Mesothelial cell of epicardium (in vitro differentiated cells): ENCODE measurements around the gene SEPTIN6. TPM values are rescaled to one million over a fixed set of nuclear protein-coding genes. Genes with fewer than 3 reads are reported as not detected.
A peak's percentile ranks its signal among the peaks of the same experiment; 100 is the strongest.
"Not testable (repeated sequence)": the region's sequence is repeated elsewhere in the genome, so short reads cannot be mapped to it uniquely, and the experiment has no call there.

Experiments
- DNase-seq, 2 experiments: peaks; one replicate each; pipeline ENCODE4 v3.0.0; 2021; ENCODE audit warnings: low spot score in 2 of 2; ENCODE audit not compliant: unreplicated experiment in 2 of 2
- H3K27ac Mint-ChIP-seq: 2 replicates; pipeline ENCODE4 v1.8.0; 2021; ENCODE audit warnings: mixed read lengths
- H3K27me3 Mint-ChIP-seq: 2 replicates; pipeline ENCODE4 v1.8.0; 2021; ENCODE audit warnings: low read depth, mixed read lengths
- H3K36me3 Mint-ChIP-seq: 2 replicates; pipeline ENCODE4 v1.8.0; 2021; ENCODE audit warnings: mixed read lengths
- H3K4me1 Mint-ChIP-seq: 2 replicates; pipeline ENCODE4 v1.8.0; 2021; ENCODE audit warnings: mixed read lengths
- H3K4me3 Mint-ChIP-seq: 2 replicates; pipeline ENCODE4 v1.8.0; 2021; ENCODE audit warnings: mild to moderate bottlenecking, moderate library complexity, mixed read lengths
- H3K9me3 Mint-ChIP-seq: 2 replicates; pipeline ENCODE4 v1.8.0; 2021; ENCODE audit warnings: mixed read lengths
- CTCF ChIP-seq: fragments of 200-600 bp; sonication (generic); IDR thresholded peaks from one replicate; pipeline ENCODE4 v1.5.0; 2021; ENCODE audit warnings: antibody characterized with exemption; ENCODE audit not compliant: unreplicated experiment
- total RNA-seq: library from RNA; stranded (reverse); gene quantifications from 3 replicates; pipeline ENCODE4 v1.2.1, GENCODE V29; 2021

The SEPTIN6 gene
- total RNA-seq, 1 donor from 2014 or later, result 62.7 TPM

DNA sequence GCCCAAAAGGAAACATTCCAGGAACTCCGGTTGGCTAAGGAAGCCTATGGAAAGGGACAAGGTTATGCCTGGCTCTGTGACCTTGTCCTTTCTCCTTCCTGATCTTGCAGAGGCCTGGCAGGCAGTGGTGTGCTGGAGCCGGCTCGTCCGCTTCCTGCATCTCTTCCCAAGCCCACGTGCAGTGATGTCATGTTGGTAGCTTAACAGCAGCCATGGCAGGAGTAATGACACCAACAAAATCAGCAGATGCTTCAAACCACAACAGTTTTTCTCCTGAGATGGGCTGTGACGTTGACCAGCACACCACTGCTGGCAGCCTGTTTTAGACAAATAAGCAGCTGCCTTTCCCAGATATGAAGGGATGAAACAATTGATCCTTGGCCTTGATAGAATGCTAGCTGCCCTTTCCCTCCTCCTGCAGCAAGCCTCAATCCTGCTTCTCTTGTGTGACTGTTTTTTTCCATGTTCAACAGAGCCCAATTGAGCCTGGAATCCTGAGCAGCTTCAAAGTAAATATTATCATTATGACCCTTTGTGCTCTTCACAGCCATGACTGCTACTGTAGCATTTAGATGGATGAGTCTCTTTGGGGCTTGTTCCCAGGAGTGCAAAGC is 23.4 kb downstream of the SEPTIN6 start:
- no peak for TF ChIP-seq CTCF
- DNase-seq, result no peak
- Mint-ChIP-seq H3K4me3 (no peak overlapping the region), H3K36me3 (peaks cover 2% of the 10 kb centered on the region), H3K4me1 (peaks cover 41% of the 10 kb centered on the region), H3K27me3 (no peaks in the 10 kb centered on the region), H3K9me3 (no peaks in the 10 kb centered on the region), H3K27ac (peak overlapping the region; percentile 61)

DNA sequence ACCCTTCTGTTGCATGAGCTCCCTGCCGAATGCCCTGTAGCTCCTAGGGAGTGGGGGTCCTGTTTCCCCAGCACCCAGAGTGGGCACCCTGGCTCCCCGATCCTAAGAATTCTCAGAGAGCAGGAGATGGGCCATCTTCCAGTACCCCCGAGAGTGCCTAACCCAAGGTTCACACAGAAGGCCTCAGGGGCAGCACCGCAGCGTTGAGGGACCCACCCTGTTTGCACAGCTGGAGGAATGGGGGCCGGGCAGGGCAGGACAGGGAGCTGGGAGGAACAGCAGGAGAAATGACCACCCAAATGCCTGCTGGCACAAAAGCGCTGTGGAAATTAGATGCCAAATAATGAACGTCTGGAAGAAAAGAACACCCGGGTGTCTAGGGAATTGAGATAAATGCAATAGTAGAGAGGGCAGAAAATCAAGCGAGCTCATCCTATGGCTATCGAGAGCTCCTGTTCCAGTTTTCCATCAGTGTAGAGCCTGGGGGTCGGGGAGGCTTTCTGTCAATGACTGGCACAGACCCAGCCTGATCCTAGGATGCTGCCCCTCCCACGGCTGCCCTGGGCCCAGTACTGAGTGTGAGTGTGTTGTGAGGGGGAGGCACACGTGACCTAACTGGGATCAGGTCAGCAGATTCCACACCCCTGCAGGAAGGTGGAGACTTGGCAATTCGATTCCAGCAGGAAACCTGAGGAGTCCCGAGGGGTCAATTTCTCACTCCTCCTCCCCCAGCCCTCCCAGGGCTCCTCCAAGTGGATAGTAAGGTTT is 25.7 kb downstream of the SEPTIN6 start:
- Mint-ChIP-seq H3K4me3 (no peak overlapping the region), H3K9me3 (peaks cover 6% of the 10 kb centered on the region), H3K27ac (peak overlapping the region; percentile 74), H3K36me3 (peaks cover 11% of the 10 kb centered on the region), H3K4me1 (peaks cover 35% of the 10 kb centered on the region), H3K27me3 (no peaks in the 10 kb centered on the region)
- no peak for DNase-seq
- TF ChIP-seq CTCF, result no peak

- not testable (repeated sequence) for DNase-seq, H3K27me3 Mint-ChIP-seq, H3K27ac Mint-ChIP-seq, H3K4me3 Mint-ChIP-seq
- Mint-ChIP-seq H3K4me1 (peaks cover 26% of the 10 kb centered on the region), H3K9me3 (peaks cover 11% of the 10 kb centered on the region), H3K36me3 (peaks cover 16% of the 10 kb centered on the region)
Measured at GRCh38 chrX:119664877-119665276, 28.1 kb downstream of the SEPTIN6 start.

DNA sequence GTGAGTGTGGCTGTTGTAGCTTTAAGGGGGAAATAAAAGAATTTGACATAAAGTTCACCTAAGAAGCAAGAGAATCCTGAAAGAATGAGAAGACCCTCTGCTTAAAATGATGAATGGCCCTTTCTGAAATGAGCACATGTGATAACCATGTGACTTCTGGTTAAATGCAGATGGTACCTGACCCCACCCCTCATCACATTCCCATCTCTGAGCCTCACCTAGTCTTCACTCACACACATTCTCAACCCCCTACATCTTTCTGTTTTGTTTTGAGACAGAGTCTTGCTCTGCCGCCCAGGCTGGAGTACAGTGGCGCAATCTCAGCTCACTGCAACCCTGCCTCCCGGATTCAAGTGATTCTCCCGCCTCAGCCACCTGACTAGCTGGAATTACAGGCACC is 31.5 kb downstream of the SEPTIN6 start:
- no peak for TF ChIP-seq CTCF
- Mint-ChIP-seq H3K36me3 (peaks cover 28% of the 10 kb centered on the region), H3K27me3 (no peaks in the 10 kb centered on the region), H3K9me3 (peaks cover 24% of the 10 kb centered on the region), H3K4me1 (peaks cover 9% of the 10 kb centered on the region), H3K27ac (no peak overlapping the region), H3K4me3 (no peak overlapping the region)
- no peak for DNase-seq

DNA sequence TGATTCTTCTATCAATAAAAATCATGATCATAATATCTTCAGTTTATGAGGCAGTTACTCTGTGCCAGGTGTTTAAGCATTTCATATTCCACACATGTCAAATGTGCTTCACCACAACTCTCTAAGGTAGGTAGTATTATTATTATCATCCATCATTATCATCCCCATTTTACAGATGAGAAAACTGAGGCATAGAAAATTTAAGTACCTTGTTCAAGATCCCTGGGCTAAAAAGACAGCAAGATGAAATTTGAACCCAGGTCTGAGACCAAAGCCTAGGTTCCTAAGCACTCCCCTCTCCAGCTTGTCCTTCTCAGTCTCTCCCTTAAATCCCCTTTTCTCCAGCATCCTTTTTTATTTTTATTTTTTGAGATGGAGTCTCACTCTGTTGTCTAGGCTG is 33.4 kb downstream of the SEPTIN6 start:
- H3K36me3 Mint-ChIP-seq, result peaks cover 26% of the 10 kb centered on the region
- H3K9me3 Mint-ChIP-seq, result peaks cover 27% of the 10 kb centered on the region
- no peak for DNase-seq
- H3K4me1 Mint-ChIP-seq, result peaks cover 15% of the 10 kb centered on the region
- no peak overlapping the region for H3K27ac Mint-ChIP-seq
- TF ChIP-seq CTCF, result no peak
- H3K4me3 Mint-ChIP-seq, result no peak overlapping the region
- no peaks in the 10 kb centered on the region for H3K27me3 Mint-ChIP-seq

DNA sequence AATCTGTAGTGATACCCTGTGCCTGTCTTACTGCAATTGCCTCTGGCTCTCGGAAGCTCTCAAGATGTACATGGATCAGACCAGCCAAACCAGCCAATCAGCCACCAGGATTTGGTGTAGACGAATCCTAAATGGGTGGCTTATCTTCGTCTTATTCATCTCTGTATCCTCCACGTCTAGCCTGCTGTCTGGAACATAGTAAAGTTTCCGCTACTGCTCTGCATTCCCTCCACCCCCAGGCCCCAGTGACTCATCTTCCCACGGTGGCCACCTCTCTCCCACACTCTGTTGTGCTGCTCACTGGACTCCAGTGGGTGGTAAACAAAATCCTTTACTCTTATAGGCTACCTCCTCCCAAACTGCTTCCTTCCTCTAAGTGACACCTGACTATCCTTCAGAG is 37.8 kb downstream of the SEPTIN6 start:
- H3K4me3 Mint-ChIP-seq, result no peak overlapping the region
- H3K4me1 Mint-ChIP-seq, result peaks cover 22% of the 10 kb centered on the region
- H3K27ac Mint-ChIP-seq, result peak overlapping the region; percentile 77

More for the DNA sequence above, 37.8 kb downstream of the SEPTIN6 start:
- no peak for TF ChIP-seq CTCF
- no peak for DNase-seq
- Mint-ChIP-seq H3K27me3 (no peaks in the 10 kb centered on the region), H3K9me3 (peaks cover 28% of the 10 kb centered on the region), H3K36me3 (peaks cover 23% of the 10 kb centered on the region)
